ENCODE results near the gene HDAC7.

- TF ChIP-seq TARDBP (CRISPR knock-in tag; IDR thresholded peaks at IDR 0.05): no peak
- no peak for TF ChIP-seq TCF7 (IDR thresholded peaks at IDR 0.05; ENCODE audit: low read depth)
- TF ChIP-seq CTCF (CRISPR knock-in tag; IDR thresholded peaks at IDR 0.05): no peak
- no peak for TF ChIP-seq SMAD3 (CRISPR knock-in tag; IDR thresholded peaks at IDR 0.05)
- TF ChIP-seq KDM6A (CRISPR knock-in tag; IDR thresholded peaks at IDR 0.05; ENCODE audit: low read depth): no peak
- TF ChIP-seq SP1 (IDR thresholded peaks at IDR 0.05): no peak
- no peak for TF ChIP-seq SP1 (CRISPR knock-in tag; IDR thresholded peaks at IDR 0.05)
- no peak for TF ChIP-seq SALL1 (CRISPR knock-in tag; IDR thresholded peaks at IDR 0.05)
- TF ChIP-seq REST (IDR thresholded peaks at IDR 0.05; ENCODE audit: borderline replicate concordance in 1 of 2, low read depth in 1 of 2, low read length in 2 of 2): no peak
- TF ChIP-seq CHD2 (IDR thresholded peaks at IDR 0.05; ENCODE audit: low read depth, low read length): no peak
- TF ChIP-seq ZNF20 (CRISPR knock-in tag; IDR thresholded peaks at IDR 0.05): no peak
- TF ChIP-seq IRF2 (CRISPR knock-in tag; IDR thresholded peaks at IDR 0.05): no peak
- TF ChIP-seq IRF1 (CRISPR knock-in tag; IDR thresholded peaks at IDR 0.05; ENCODE audit: low read depth): no peak
- TF ChIP-seq ATF1 (CRISPR knock-in tag; IDR thresholded peaks at IDR 0.05): no peak
- TF ChIP-seq SP2 (CRISPR knock-in tag; IDR thresholded peaks at IDR 0.05): no peak
Observed at GRCh38 chr12:47841501-47841900, 21.8 kb upstream of the HDAC7 start.

Data from HepG2 (cell line).